ENCODE measurements around the gene CHD6.

The CHD6 gene

GRCh38 chr20:41352666-41353065 is 265.5 kb downstream of the CHD6 start:
- no peak overlapping the region for H3K4me3 ChIP-seq (ENCODE audit: low read depth, low read length)
- no peaks in the 10 kb centered on the region for H3K27me3 ChIP-seq (replicated peaks)
- TF ChIP-seq, protein P1, sequence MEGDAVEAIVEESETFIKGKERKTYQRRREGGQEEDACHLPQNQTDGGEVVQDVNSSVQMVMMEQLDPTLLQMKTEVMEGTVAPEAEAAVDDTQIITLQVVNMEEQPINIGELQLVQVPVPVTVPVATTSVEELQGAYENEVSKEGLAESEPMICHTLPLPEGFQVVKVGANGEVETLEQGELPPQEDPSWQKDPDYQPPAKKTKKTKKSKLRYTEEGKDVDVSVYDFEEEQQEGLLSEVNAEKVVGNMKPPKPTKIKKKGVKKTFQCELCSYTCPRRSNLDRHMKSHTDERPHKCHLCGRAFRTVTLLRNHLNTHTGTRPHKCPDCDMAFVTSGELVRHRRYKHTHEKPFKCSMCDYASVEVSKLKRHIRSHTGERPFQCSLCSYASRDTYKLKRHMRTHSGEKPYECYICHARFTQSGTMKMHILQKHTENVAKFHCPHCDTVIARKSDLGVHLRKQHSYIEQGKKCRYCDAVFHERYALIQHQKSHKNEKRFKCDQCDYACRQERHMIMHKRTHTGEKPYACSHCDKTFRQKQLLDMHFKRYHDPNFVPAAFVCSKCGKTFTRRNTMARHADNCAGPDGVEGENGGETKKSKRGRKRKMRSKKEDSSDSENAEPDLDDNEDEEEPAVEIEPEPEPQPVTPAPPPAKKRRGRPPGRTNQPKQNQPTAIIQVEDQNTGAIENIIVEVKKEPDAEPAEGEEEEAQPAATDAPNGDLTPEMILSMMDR (IDR thresholded peaks at IDR 0.05; ENCODE audit: low read depth, low read length, missing control alignments): peak; percentile 31
- no peaks in the 10 kb centered on the region for H3K36me3 ChIP-seq (replicated peaks)
- H3K27ac ChIP-seq: no peak overlapping the region
- no peak for DNase-seq
- in situ Hi-C loops (cut with HindIII; ENCODE audit: low pct_ligation_motif_present, low sequenced_read_pairs): no loop called here

DNA sequence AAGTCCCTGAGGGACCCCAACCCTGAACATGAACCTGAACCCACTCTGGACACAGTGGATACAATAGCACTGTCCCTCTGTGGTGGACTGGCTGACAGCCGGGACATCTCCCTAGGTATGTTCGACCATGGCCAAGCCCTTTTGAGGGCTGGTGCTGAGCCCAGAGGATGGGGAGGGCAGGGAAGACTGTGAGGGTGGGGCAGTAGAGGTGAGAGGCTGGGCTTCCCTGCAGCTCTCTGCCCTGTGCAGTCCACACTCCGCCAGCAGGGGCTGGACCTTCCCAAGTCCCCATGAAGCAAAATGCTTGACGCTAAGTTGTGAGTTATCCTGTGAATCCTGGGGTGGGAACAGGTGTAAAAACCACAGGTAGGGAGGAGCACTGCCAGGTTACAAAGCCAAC is 266.1 kb downstream of the CHD6 start:
- Histone ChIP-seq H3K4me3 (ENCODE audit: low read depth, low read length) (no peak overlapping the region), H3K27ac (no peak overlapping the region), H3K36me3 (replicated peaks) (no peaks in the 10 kb centered on the region), H3K27me3 (replicated peaks) (no peaks in the 10 kb centered on the region)
- in situ Hi-C loops (cut with HindIII; ENCODE audit: low pct_ligation_motif_present, low sequenced_read_pairs): no loop called here
- no peak for DNase-seq
- TF ChIP-seq, protein P1 (IDR thresholded peaks at IDR 0.05; ENCODE audit: low read depth, low read length, missing control alignments): peak; percentile 46
